Panc1 (cell line): ENCODE measurements around the gene SLC35G1. TPM values are rescaled to one million over a fixed set of nuclear protein-coding genes. Genes with fewer than 3 reads are reported as not detected.

Experiments used
- ATAC-seq: fragments of 200-7000 bp; cut with Tn5 transposase; 2 replicates; pipeline ENCODE4 v1.9.1; 2020; ENCODE audit warnings: mild to moderate bottlenecking, moderate library complexity
- BruUV-seq: library from RNA; stranded (reverse); fragments of 400-500 nt; replicated peaks from 2 replicates; lab custom pipeline; 2021; lab: Mats Ljungman, UMichigan
- CTCF ChIA-PET: fragments of 300-600 bp; sonication (Branson Sonifier 250); formaldehyde crosslinking; loops from one replicate; lab custom pipeline; 2022; ENCODE audit warnings: antibody characterized with exemption; lab: Charles Lee
- POLR2A ChIA-PET: fragments of 300-600 bp; sonication (Branson Sonifier 250); formaldehyde crosslinking; loops from one replicate; lab custom pipeline; 2022; ENCODE audit warnings: antibody characterized with exemption; lab: Charles Lee
- DNase-seq: peaks from one replicate; pipeline ENCODE4 v3.0.0-alpha.2; 2010; ENCODE audit warnings: low read depth, low spot score
- H3K27ac ChIP-seq: 2 replicates; pipeline ENCODE4 v1.5.1; 2011; ENCODE audit warnings: mild to moderate bottlenecking, low read length, inconsistent platforms
- H3K27me3 ChIP-seq: fragments of 200-500 bp; sonication (Bioruptor generic); 2 replicates; pipeline ENCODE4 v1.6.0; 2014; ENCODE audit warnings: low read length, inconsistent platforms; ENCODE audit not compliant: control insufficient read depth, insufficient read depth
- H3K36me3 ChIP-seq: fragments of 200-500 bp; sonication (Bioruptor generic); 2 replicates; pipeline ENCODE4 v1.5.1; 2014; ENCODE audit warnings: inconsistent platforms, mild to moderate bottlenecking, low read length, moderate library complexity; ENCODE audit not compliant: control insufficient read depth, insufficient read depth
- H3K4me1 ChIP-seq: 2 replicates; pipeline ENCODE4 v1.5.1; 2011; ENCODE audit warnings: inconsistent platforms, mild to moderate bottlenecking, low read length, moderate library complexity; ENCODE audit not compliant: control insufficient read depth, insufficient read depth
- H3K4me3 ChIP-seq, 2 experiments: 2 replicates each; pipeline ENCODE4 v1.5.1; 2011 to 2012; ENCODE audit warnings: low read depth in 2 of 2, low read length in 2 of 2, mild to moderate bottlenecking in 2 of 2, inconsistent platforms in 1 of 2, moderate library complexity in 1 of 2
- H3K9me3 ChIP-seq: fragments of 200-500 bp; sonication (Bioruptor generic); 2 replicates; pipeline ENCODE4 v1.5.1; 2014; ENCODE audit warnings: low read depth, mild to moderate bottlenecking, inconsistent platforms, low read length, moderate library complexity; ENCODE audit not compliant: control insufficient read depth, insufficient read depth
- POLR2AphosphoS5 ChIP-seq: IDR thresholded peaks from 2 replicates; pipeline ENCODE4 v1.6.1; 2012; ENCODE audit warnings: mild to moderate bottlenecking, low read depth, low read length, moderate library complexity
- SIN3A ChIP-seq: IDR thresholded peaks from 2 replicates; pipeline ENCODE4 v1.6.1; 2012; ENCODE audit warnings: low read depth, mild to moderate bottlenecking, low read length, moderate library complexity, borderline replicate concordance; ENCODE audit not compliant: insufficient read depth
- TCF7L2 ChIP-seq: IDR thresholded peaks from 2 replicates; pipeline ENCODE4 v1.6.1; 2011; ENCODE audit warnings: mild to moderate bottlenecking, low read depth, low read length, inconsistent platforms
- in situ Hi-C: cut with HindIII; loops from 2 replicates; pipeline ENCODE4 v1.10.0; 2016; ENCODE audit warnings: low sequenced_read_pairs, low pct_unique_long_range_greater_than_20kb
- intact Hi-C: fragments of 100-400 bp; cut with micrococcal nuclease; formaldehyde crosslinking; loops from one replicate; pipeline ENCODE4 v1.10.0; 2022; ENCODE audit not compliant: unreplicated experiment
- total RNA-seq: library from RNA; stranded (reverse); gene quantifications from one replicate; pipeline ENCODE4 v1.2.1, GENCODE V29; 2021; ENCODE audit not compliant: unreplicated experiment
- TF ChIP-seq, protein P1 (sequence below), 2 experiments: IDR thresholded peaks; 2 replicates each; pipeline ENCODE4 v1.6.1; 2011 to 2012; ENCODE audit warnings: low read depth in 2 of 2, control low read depth in 1 of 2, low read length in 1 of 2, mild to moderate bottlenecking in 1 of 2, moderate library complexity in 1 of 2; ENCODE audit not compliant: insufficient read depth in 1 of 2
- TF ChIP-seq, protein P2 (sequence below): fragments of 450-650 bp; IDR thresholded peaks from 2 replicates; pipeline ENCODE4 v1.5.1; 2017; ENCODE audit warnings: mild to moderate bottlenecking

The SLC35G1 gene
- total RNA-seq, 1 experiment from 2014 or later = 13.6 TPM

DNA sequence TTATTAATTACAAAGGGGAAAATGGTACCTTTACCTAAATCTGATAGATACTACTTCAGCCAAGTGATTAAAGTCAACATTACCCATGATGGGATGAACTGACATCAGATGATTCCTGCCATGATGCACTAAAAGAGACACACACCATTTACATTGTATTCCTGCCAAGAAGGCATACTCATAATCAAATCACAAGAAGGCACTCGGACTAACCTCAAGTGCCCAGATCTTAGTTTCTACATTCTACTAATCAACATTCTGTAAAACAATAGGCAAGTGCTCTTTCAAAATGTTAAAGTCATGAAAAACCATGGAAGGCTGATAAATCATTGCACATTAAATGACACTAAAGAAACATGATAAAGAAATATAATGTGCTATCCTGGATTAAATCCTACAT is 44.4 kb downstream of the SLC35G1 start:
- CTCF ChIA-PET = no interaction called here
- H3K27me3 ChIP-seq = no peaks in the 10 kb centered on the region
- TF ChIP-seq, protein P1, sequence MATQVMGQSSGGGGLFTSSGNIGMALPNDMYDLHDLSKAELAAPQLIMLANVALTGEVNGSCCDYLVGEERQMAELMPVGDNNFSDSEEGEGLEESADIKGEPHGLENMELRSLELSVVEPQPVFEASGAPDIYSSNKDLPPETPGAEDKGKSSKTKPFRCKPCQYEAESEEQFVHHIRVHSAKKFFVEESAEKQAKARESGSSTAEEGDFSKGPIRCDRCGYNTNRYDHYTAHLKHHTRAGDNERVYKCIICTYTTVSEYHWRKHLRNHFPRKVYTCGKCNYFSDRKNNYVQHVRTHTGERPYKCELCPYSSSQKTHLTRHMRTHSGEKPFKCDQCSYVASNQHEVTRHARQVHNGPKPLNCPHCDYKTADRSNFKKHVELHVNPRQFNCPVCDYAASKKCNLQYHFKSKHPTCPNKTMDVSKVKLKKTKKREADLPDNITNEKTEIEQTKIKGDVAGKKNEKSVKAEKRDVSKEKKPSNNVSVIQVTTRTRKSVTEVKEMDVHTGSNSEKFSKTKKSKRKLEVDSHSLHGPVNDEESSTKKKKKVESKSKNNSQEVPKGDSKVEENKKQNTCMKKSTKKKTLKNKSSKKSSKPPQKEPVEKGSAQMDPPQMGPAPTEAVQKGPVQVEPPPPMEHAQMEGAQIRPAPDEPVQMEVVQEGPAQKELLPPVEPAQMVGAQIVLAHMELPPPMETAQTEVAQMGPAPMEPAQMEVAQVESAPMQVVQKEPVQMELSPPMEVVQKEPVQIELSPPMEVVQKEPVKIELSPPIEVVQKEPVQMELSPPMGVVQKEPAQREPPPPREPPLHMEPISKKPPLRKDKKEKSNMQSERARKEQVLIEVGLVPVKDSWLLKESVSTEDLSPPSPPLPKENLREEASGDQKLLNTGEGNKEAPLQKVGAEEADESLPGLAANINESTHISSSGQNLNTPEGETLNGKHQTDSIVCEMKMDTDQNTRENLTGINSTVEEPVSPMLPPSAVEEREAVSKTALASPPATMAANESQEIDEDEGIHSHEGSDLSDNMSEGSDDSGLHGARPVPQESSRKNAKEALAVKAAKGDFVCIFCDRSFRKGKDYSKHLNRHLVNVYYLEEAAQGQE (IDR thresholded peaks at IDR 0.05; ENCODE audit: insufficient read depth in 1 of 2, low read depth in 2 of 2, low read length in 1 of 2) = no peak
- no peak for TF ChIP-seq SIN3A
- TF ChIP-seq, protein P2, sequence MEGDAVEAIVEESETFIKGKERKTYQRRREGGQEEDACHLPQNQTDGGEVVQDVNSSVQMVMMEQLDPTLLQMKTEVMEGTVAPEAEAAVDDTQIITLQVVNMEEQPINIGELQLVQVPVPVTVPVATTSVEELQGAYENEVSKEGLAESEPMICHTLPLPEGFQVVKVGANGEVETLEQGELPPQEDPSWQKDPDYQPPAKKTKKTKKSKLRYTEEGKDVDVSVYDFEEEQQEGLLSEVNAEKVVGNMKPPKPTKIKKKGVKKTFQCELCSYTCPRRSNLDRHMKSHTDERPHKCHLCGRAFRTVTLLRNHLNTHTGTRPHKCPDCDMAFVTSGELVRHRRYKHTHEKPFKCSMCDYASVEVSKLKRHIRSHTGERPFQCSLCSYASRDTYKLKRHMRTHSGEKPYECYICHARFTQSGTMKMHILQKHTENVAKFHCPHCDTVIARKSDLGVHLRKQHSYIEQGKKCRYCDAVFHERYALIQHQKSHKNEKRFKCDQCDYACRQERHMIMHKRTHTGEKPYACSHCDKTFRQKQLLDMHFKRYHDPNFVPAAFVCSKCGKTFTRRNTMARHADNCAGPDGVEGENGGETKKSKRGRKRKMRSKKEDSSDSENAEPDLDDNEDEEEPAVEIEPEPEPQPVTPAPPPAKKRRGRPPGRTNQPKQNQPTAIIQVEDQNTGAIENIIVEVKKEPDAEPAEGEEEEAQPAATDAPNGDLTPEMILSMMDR = no peak
- no peak for TF ChIP-seq TCF7L2
- no peak for TF ChIP-seq POLR2AphosphoS5
- in situ Hi-C loops (no loop called here), intact Hi-C loops (no loop called here)
- H3K4me3 ChIP-seq = no peak overlapping the region
- POLR2A ChIA-PET = no interaction called here
- H3K36me3 ChIP-seq = no peaks in the 10 kb centered on the region
- no peaks in the 10 kb centered on the region for H3K4me1 ChIP-seq
- no peaks in the 10 kb centered on the region for H3K9me3 ChIP-seq
- DNase-seq (no peak), ATAC-seq (no peak)
- no TSS peak for BruUV-seq
- no peak overlapping the region for H3K27ac ChIP-seq

DNA sequence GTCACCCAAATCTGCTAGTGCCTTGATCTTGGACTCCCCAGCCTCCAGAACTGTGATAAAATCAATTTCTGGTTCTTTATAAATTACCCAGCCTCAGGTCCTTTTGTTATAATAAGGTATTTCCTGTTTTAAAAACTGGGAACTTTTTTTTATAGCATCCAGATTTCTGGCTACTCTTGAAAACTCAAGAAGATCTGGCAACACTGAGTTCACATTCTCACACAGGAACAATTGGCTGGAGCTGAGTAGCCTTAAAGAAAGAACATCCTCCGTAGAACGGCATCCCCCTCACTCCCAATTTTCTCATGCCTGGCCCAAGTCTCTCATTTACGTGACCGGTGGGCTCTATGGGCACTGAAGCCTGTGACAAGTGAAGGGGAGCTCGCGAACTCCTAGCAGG is 47.1 kb downstream of the SLC35G1 start:
- TF ChIP-seq POLR2AphosphoS5 (no peak), SIN3A (no peak), TCF7L2 (no peak)
- TF ChIP-seq, protein P2 = no peak
- no TSS peak for BruUV-seq
- H3K9me3 ChIP-seq = no peaks in the 10 kb centered on the region
- H3K4me3 ChIP-seq = no peak overlapping the region
- H3K27me3 ChIP-seq = no peaks in the 10 kb centered on the region
- ATAC-seq (no peak), DNase-seq (no peak)
- no peak overlapping the region for H3K27ac ChIP-seq
- CTCF ChIA-PET = no interaction called here
- no peaks in the 10 kb centered on the region for H3K36me3 ChIP-seq
- in situ Hi-C loops = no loop called here
- intact Hi-C loops = no loop called here
- H3K4me1 ChIP-seq = no peaks in the 10 kb centered on the region
- POLR2A ChIA-PET = no interaction called here
